HL-60 (cell line): ENCODE measurements around the gene KLHL11.

ENCODE experiments used
- POLR2AphosphoS5 ChIP-seq: IDR thresholded peaks from 2 replicates; pipeline ENCODE4 v1.6.1; 2012; ENCODE audit warnings: low read depth
- TF ChIP-seq, protein P1 (sequence below): IDR thresholded peaks from 2 replicates; pipeline ENCODE4 v1.6.1; 2012; ENCODE audit warnings: low read depth; ENCODE audit not compliant: insufficient replicate concordance
- TF ChIP-seq, protein P2 (sequence below): IDR thresholded peaks from one replicate; pipeline ENCODE4 v1.5.1; 2011; ENCODE audit warnings: low read length, control low read depth, inconsistent platforms; ENCODE audit not compliant: insufficient read depth

GRCh38 chr17:41837761-41838538 lies 27.3 kb downstream of the KLHL11 start, which contains the start of gene KLHL10:
- TF ChIP-seq POLR2AphosphoS5, result no peak
- TF ChIP-seq, protein P1, sequence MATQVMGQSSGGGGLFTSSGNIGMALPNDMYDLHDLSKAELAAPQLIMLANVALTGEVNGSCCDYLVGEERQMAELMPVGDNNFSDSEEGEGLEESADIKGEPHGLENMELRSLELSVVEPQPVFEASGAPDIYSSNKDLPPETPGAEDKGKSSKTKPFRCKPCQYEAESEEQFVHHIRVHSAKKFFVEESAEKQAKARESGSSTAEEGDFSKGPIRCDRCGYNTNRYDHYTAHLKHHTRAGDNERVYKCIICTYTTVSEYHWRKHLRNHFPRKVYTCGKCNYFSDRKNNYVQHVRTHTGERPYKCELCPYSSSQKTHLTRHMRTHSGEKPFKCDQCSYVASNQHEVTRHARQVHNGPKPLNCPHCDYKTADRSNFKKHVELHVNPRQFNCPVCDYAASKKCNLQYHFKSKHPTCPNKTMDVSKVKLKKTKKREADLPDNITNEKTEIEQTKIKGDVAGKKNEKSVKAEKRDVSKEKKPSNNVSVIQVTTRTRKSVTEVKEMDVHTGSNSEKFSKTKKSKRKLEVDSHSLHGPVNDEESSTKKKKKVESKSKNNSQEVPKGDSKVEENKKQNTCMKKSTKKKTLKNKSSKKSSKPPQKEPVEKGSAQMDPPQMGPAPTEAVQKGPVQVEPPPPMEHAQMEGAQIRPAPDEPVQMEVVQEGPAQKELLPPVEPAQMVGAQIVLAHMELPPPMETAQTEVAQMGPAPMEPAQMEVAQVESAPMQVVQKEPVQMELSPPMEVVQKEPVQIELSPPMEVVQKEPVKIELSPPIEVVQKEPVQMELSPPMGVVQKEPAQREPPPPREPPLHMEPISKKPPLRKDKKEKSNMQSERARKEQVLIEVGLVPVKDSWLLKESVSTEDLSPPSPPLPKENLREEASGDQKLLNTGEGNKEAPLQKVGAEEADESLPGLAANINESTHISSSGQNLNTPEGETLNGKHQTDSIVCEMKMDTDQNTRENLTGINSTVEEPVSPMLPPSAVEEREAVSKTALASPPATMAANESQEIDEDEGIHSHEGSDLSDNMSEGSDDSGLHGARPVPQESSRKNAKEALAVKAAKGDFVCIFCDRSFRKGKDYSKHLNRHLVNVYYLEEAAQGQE, result no peak
- TF ChIP-seq, protein P2, sequence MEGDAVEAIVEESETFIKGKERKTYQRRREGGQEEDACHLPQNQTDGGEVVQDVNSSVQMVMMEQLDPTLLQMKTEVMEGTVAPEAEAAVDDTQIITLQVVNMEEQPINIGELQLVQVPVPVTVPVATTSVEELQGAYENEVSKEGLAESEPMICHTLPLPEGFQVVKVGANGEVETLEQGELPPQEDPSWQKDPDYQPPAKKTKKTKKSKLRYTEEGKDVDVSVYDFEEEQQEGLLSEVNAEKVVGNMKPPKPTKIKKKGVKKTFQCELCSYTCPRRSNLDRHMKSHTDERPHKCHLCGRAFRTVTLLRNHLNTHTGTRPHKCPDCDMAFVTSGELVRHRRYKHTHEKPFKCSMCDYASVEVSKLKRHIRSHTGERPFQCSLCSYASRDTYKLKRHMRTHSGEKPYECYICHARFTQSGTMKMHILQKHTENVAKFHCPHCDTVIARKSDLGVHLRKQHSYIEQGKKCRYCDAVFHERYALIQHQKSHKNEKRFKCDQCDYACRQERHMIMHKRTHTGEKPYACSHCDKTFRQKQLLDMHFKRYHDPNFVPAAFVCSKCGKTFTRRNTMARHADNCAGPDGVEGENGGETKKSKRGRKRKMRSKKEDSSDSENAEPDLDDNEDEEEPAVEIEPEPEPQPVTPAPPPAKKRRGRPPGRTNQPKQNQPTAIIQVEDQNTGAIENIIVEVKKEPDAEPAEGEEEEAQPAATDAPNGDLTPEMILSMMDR, result no peak
